Stimulated activated CD8-positive, alpha-beta memory T cell treated with anti-CD3 and anti-CD28 coated beads, Interleukin-7, amount 100 ng/mL, for 24 hours (primary cell): Measurements from ENCODE around the gene GEMIN7.
A peak's percentile ranks its signal among the peaks of the same experiment; 100 is the strongest.
"Not testable (repeated sequence)": the region's sequence is repeated elsewhere in the genome, so short reads cannot be mapped to it uniquely, and the experiment has no call there.

ENCODE experiments used
- DNase-seq: peaks from one replicate; pipeline ENCODE4 v3.0.0-alpha.2; 2020; ENCODE audit warnings: low read depth

Gene GEMIN7

GRCh38 chr19:45104658-45105349, 25.7 kb downstream of the GEMIN7 start:
- no peak for DNase-seq

DNA sequence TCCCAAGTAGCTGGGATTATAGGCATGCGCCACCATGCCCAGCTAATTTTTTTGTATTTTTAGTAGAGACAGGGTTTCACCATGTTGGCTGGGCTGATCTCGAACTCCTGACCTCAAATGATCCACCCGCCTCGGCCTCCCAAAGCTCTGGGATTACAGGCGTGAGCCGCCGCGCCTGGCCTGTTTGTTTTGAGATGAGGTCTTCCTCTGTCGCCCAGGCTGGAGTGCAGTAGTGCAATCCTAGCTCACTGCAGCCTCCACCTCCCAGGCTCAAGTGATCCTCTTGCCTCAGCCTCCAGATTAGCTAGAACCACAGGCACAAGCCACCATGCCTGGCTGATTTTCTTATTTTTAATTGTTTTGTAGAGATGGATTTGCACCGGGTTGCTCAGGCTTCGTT, 27.3 kb downstream of the GEMIN7 start:
- not testable (repeated sequence) for DNase-seq

- DNase-seq = no peak
Observed at GRCh38 chr19:45107621-45108150, 28.6 kb downstream of the GEMIN7 start.

- no peak for DNase-seq
Observed at GRCh38 chr19:45110851-45111266, 31.8 kb downstream of the GEMIN7 start.

- no peak for DNase-seq
Observed at GRCh38 chr19:45112111-45112827, 33.2 kb downstream of the GEMIN7 start.

GRCh38 chr19:45113628-45114027, 34.6 kb downstream of the GEMIN7 start:
- no peak for DNase-seq

GRCh38 chr19:45114116-45114515, 35.1 kb downstream of the GEMIN7 start:
- DNase-seq = no peak

DNA sequence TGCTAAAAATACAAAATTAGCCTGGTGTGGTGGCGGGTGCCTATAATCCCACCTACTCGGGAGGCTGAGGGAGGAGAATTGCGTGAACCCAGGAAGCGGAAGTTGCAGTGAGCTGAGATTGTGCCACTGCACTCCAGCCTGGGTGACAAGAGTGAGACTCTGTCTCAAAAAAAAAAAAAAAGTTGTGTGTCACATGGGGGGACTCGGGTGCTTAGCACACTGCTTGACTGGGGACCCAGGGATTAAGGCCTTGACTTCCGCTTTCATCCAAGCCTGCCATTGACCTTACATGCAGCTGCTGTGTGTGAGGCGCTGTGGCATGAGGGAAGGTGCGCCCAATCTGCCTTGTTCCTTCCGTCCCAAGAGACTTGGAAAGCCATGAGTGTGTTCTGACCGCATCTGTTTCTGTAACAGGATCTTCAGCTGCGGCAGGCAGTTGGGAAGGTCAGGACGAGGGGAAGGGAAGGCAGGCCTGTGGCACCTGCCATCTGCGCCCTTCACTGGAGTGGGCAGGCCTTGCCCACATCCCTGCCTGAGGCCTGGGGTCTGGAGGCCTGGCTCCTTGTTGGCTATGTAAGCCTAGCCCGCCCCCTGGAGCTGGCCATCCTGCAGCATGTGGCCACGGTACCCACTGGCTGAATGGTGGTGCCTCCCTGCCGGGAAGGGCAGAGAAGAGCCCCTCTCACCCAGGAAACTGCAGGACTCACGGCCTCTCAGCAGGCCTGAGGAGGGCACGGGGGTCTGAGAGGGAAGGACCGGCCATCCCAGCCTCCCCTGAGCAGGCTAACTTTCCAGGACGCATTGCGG, 37.0 kb downstream of the GEMIN7 start:
- DNase-seq = no peak

- peak; percentile 38 for DNase-seq
Observed at GRCh38 chr19:45117167-45117594, 38.1 kb downstream of the GEMIN7 start.

GRCh38 chr19:45117671-45118070, 38.6 kb downstream of the GEMIN7 start:
- no peak for DNase-seq

DNA sequence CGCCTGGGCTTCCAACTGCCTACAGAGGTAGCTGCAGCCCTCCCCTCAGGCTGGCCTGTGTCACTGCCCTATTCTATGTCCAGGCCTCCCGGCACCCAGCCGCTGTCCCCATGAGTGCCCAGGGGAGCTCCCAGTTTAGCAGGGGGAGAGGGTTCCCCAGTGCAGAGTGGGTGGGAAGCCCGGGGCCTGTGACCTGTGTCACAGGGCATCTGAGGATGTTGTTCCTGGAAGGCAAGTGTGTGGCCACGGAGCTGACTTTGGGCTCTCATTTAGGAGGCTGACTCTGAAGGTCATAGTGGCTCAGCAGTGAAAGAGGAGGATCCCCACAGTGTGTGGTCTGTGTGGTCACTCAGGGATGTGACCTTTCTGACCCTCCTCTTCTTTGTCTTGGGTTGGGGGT, 39.0 kb downstream of the GEMIN7 start:
- no peak for DNase-seq

DNA sequence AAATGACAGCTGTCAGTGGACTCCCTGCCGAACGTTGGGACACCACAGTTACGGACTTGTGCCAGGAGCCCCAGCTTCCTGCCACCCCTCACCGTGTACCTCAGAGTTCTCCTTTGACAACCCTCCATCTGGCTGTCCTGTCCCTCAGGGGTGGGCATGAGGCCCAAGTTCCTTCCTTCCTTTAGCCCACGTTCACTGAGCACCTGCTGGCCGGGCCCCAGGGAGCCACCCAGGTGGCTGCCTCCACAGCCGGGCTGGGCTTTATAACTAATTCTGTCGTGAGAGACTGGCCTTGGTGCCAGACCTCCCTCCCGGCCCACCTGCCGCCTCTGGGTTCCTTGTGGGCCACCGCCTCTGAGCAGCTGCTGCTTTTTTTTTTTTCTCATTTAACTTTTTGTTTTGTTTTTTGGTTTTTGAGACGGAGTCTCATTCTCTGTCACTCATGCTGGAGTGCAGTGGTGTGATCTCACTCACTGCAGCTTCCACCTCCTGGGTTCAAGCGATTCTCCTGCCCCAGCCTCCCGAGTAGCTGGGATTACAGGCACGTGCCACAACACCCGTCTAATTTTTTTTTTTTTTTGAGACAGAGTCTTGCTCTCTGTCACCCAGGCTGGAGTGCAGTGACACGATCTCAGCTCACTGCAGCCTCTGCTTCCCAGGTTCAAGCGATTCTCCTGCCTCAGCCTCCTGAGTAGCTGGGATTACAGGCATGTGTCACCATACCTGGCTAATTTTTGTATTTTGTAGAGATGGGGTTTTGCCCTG, 39.7 kb downstream of the GEMIN7 start:
- DNase-seq = not testable (repeated sequence)

DNA sequence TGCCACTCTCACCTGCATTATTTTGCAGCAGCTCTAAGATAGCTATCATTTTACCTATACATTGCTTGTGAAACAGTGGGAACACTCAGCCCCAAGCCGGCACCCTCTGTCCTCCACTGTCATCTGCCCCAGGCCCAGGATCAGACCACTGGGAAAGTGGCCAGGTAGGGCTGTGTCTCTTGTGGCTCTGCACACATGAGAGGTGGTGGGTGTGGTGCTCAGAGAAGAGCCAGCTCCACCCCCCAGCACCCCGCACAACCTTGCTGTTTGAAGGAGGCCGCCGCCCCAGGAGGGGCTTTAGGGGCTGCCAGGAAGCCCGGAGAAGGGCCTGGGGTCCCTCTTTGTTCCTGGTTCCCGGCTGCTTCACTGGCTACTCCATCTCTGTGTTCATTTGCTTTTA, 40.5 kb downstream of the GEMIN7 start:
- no peak for DNase-seq

GRCh38 chr19:45121827-45122345, 42.8 kb downstream of the GEMIN7 start:
- no peak for DNase-seq

DNA sequence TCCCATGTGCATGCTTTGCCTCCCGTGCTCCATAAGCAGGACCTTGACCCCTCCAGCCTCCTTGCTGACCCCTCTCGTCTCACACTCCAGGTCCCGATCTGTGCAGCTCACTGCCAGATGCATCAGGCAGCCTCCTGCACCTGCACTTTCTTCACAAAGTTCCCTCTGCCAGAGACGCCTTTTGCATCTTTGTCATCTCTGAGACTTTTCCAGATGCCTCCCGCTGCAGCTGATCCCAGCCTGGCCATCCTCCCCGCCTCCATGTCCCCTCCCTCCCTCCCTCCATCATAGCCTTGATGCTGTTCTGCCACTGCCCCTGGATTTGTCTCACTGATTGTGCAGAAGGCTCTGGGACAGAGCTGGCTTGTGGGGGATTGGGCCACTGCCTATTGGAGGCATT, 43.8 kb downstream of the GEMIN7 start:
- no peak for DNase-seq

DNA sequence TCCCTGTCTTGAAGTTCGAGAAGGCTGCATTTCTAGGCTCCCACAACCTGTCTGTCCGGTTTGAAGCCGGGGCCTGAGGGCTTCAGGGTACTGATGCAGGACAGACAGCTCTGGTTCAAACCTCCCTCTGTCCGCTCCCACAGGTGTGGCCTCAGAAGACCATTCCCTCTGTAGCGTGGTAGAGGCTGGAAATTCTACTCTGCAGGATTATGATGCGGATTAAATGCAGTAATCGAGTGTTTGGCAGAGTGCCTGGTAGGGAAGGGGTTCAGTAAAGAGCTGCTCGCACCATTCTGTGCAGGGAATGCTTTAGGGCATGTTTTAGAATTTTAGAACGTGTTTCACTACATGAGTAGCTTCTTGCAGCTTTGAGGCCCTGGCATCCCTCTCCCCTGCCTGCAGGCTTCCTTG, 44.4 kb downstream of the GEMIN7 start:
- DNase-seq = no peak

DNA sequence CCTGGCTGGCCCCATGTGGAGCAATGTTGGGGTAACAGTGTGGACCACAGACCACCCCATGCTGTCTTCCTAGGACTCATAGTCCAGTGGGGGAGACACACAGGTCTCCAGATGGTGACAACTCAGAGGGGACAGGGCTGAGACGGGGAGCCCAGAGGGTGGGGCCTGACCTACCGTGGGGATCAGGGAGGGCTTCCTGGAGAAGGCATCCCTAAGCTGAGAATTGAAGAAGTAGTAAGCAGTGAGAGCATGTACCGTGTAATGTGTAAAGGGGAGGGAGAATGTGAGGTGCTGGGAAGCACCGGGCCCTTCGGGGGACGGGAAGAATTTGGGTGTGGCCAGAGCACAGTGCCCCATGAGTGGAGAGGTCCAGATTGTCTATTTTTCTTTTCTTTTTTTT, 45.0 kb downstream of the GEMIN7 start:
- DNase-seq = no peak

GRCh38 chr19:45125360-45125759, 46.3 kb downstream of the GEMIN7 start:
- no peak for DNase-seq

GRCh38 chr19:45125975-45126493, 47.0 kb downstream of the GEMIN7 start:
- DNase-seq = peak; percentile 61

- no peak for DNase-seq
Observed at GRCh38 chr19:45126654-45127053, 47.6 kb downstream of the GEMIN7 start.

DNA sequence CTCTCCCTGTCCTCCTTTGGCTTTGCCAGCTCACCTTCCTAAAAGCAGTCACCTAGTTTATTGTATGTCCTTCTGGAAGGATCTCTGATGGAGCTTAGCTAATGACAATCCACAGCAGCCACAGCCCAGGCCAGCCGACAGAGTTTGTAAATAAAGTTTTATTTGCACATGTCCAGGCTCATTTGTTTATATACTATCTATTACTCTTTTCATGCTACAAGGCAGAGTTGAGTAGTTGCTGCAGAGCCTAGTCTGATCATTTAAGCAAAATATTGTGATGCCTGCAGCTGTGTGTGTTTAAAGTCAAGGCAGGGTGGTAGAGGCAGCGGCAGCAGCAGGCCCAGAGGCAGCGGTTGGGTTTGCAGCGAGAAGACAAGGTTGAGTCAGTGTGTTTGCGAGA, 49.1 kb downstream of the GEMIN7 start:
- DNase-seq = no peak
